Measurements from ENCODE around the gene MAGEA8.
"Not testable (repeated sequence)": the region's sequence is repeated elsewhere in the genome, so short reads cannot be mapped to it uniquely, and the experiment has no call there.

The MAGEA8 gene

DNA sequence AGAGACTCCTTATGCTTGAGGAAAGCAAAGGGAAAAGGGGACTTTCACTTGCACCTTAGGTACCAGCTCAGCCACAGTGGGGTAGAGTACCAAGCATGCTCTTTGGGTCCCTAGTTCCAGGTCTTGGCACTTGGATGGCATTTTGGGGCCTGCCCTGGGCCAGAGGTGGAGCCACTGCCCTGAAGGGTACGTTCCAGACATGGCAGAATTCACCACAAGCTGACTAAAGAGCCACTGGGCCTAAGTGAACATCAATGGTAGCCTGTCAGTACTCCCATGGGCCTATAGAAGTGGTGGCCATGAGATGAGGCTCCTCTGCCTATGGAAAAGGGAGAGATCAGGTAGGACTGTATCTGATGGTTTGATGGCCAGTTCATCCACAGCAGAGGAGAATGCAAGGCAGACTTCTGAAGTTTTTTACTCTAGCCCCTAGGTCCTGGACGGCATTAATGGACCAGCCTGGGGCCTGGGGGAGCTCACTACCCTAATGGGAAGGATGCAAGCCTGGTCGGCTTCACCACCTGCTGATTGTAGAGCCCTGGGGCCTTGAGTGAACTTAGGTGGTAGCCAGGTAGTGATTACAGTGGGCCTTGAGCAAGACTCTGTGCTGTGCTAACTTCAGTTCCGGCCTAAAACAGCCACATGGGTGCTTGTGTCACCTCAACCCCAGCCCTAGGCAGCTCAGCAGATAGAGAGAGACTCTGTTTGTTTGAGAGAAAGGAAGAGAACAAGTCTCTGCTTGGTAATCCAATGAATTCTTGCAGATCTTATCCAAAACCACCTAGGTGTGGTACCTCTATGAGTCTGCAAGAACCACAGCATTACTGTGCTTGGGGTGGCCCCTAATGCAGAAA lies 28.6 kb downstream of the MAGEA8 start:
- Histone ChIP-seq H3K27me3 (ENCODE audit: control insufficient read depth, insufficient read depth, low read length) (no peaks in the 10 kb centered on the region), H3K4me1 (ENCODE audit: control insufficient read depth, insufficient read depth, low read length) (no peaks in the 10 kb centered on the region), H3K9ac (ENCODE audit: low read length) (no peak overlapping the region), H3K36me3 (ENCODE audit: control insufficient read depth, insufficient read depth, low read length) (no peaks in the 10 kb centered on the region), H3K4me3 (ENCODE audit: low read length) (no peak overlapping the region), H3K27ac (ENCODE audit: low read depth, low read length) (no peak overlapping the region)

DNA sequence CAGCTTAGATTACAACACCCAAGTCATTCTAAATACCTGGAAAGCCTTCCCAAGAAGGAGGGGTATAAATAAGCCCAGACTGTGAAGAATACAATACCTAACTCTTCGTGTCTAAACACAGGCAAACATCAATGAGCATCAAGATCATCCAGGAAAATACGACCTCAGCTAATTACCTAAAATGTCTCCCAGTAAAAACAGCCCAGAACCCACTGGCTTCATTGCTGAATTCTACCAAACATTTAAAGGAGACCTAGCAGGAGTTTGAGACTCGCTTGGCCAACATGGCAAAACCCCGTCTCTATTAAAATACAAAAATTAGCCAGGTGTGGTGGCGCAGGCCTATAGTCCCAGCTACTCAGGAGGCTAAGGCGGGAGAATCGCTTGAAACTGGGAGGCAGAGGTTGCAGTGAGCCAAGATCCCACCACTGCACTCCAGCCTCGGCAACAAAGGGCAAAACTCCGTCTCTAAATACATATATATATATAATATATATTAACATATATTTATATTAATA lies 29.3 kb downstream of the MAGEA8 start:
- no peaks in the 10 kb centered on the region for H3K4me1 ChIP-seq (ENCODE audit: control insufficient read depth, insufficient read depth, low read length)
- no peaks in the 10 kb centered on the region for H3K27me3 ChIP-seq (ENCODE audit: control insufficient read depth, insufficient read depth, low read length)
- no peak overlapping the region for H3K4me3 ChIP-seq (ENCODE audit: low read length)
- H3K9ac ChIP-seq (ENCODE audit: low read length), result no peak overlapping the region
- no peak overlapping the region for H3K27ac ChIP-seq (ENCODE audit: low read depth, low read length)
- no peaks in the 10 kb centered on the region for H3K36me3 ChIP-seq (ENCODE audit: control insufficient read depth, insufficient read depth, low read length)

DNA sequence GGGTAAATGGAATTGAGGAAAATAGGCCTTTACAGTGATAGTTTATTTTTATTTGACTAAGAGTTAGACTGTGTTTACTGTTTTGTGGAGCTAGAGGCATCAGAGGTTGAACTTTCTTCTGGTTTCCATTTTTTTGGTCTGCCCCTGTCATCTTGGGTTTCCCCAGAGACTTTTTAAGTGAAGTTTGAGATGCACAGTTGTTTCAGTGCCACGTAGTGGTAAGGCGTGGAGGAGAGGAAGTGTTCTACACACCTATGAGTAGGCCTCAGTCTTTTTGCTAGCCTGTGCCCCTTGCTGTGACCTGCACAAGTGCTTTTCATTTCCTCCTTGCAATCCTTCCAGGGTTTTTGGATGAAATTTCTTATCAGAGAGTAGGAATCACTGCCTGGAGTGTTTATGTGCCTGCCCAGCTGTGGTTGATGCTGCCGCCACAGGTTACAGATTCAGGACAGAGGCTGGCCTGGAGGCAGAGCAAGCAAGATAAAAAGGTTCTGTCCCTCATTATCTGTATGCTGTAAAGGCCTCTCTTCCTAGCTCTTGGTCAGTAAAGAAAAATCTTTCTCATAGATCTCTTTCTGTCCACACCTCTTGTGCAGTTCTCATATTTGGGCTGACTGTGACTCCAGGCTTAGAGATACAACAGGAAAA lies 35.9 kb downstream of the MAGEA8 start:
- no peaks in the 10 kb centered on the region for H3K27me3 ChIP-seq (ENCODE audit: control insufficient read depth, insufficient read depth, low read length)
- no peaks in the 10 kb centered on the region for H3K4me1 ChIP-seq (ENCODE audit: control insufficient read depth, insufficient read depth, low read length)
- H3K4me3 ChIP-seq (ENCODE audit: low read length), result no peak overlapping the region
- no peak overlapping the region for H3K27ac ChIP-seq (ENCODE audit: low read depth, low read length)
- H3K36me3 ChIP-seq (ENCODE audit: control insufficient read depth, insufficient read depth, low read length), result no peaks in the 10 kb centered on the region
- H3K9ac ChIP-seq (ENCODE audit: low read length), result no peak overlapping the region

DNA sequence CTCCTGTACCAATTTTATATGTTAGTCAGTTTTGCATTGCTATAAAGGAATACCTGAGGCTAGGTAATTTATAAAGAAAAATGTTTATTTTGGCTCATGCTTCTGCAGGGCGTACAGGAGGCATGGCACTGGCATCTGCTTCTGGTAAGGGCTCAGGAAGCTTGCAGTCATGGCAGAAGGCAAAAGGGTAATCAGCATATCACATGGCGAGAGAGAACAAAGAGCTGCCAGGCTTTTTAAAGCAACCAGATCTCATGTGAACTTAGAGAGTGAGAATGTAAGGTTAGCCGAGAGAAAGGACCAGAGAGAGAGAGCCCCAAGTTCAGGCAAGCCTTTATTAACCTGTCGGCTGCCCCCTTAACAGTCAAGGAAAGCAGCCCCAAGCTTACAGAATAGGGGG lies 42.9 kb downstream of the MAGEA8 start:
- H3K27me3 ChIP-seq (ENCODE audit: control insufficient read depth, insufficient read depth, low read length); H3K9ac ChIP-seq (ENCODE audit: low read length); H3K4me1 ChIP-seq (ENCODE audit: control insufficient read depth, insufficient read depth, low read length); H3K27ac ChIP-seq (ENCODE audit: low read depth, low read length); H3K4me3 ChIP-seq (ENCODE audit: low read length); H3K36me3 ChIP-seq (ENCODE audit: control insufficient read depth, insufficient read depth, low read length): not testable (repeated sequence)

DNA sequence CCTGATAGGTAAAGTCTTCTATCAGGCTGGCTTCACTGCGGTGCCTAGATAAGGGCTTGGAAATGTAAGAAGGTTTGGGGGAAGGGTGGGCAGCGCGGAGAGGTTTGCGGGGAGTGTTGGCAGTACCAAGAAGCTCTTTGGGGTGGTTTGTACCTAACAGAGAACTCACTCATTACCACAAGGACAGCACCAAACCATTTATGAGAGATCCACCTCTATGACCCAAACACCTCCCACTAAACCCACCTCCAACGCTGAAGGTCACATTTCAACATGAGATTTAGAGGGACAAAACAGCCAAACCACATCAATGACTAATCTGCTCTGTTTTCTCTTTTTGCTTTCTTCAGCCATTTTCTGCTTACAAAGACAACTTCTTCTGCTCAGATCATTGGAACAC lies 43.5 kb downstream of the MAGEA8 start:
- not testable (repeated sequence) for H3K4me3 ChIP-seq (ENCODE audit: low read length); H3K4me1 ChIP-seq (ENCODE audit: control insufficient read depth, insufficient read depth, low read length); H3K9ac ChIP-seq (ENCODE audit: low read length); H3K36me3 ChIP-seq (ENCODE audit: control insufficient read depth, insufficient read depth, low read length); H3K27ac ChIP-seq (ENCODE audit: low read depth, low read length); H3K27me3 ChIP-seq (ENCODE audit: control insufficient read depth, insufficient read depth, low read length)

DNA sequence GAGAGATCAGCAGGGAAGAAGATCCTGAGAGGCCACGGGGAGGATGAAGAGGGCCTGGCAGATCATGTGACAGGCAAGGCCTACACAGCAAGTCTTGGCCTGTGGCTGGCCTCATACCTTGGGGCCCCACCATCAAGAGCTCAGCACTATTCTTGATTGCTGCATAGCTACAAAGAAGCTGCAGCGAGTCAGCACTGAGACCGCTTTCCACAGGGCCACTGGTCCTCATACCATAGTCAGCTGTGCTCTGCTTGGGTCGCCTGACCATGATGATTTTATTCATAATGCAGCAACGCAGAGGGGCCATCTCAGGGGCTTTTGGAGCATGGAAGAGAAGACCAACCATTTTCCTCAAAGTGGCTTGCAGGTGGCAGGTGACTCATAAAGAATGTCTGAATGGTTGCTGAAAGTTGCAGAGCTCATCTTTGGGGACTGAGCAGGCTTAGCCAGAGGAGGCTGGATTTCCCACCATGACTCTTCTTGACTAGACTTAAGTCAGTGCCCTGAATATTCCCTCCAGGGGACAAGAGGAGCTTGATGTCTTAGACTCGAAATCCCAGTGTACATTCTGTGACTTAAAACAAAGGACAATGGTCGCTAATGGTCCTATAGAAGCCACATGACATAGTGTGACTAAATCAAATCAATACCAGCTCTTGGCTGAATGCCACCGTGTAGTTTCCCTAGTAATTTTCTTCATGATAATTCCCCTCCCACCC lies 46.4 kb downstream of the MAGEA8 start:
- not testable (repeated sequence) for H3K27ac ChIP-seq (ENCODE audit: low read depth, low read length); H3K4me3 ChIP-seq (ENCODE audit: low read length); H3K4me1 ChIP-seq (ENCODE audit: control insufficient read depth, insufficient read depth, low read length); H3K27me3 ChIP-seq (ENCODE audit: control insufficient read depth, insufficient read depth, low read length); H3K9ac ChIP-seq (ENCODE audit: low read length); H3K36me3 ChIP-seq (ENCODE audit: control insufficient read depth, insufficient read depth, low read length)

DNA sequence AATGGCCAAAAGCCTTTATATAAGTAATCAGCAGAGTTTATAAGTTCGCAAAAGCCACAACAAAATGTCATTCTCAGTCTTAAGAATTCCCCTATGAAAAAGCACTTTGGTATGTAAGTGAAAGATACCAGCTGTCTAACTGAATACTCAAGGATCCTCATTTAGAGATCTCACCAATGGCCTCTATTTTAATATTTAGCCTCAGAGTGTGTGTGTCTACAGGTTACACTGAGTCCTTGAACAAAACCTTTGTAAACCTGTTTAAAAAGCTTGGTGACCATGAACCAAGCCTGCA lies 46.9 kb downstream of the MAGEA8 start:
- not testable (repeated sequence) for H3K27me3 ChIP-seq (ENCODE audit: control insufficient read depth, insufficient read depth, low read length); H3K4me1 ChIP-seq (ENCODE audit: control insufficient read depth, insufficient read depth, low read length); H3K4me3 ChIP-seq (ENCODE audit: low read length); H3K9ac ChIP-seq (ENCODE audit: low read length); H3K36me3 ChIP-seq (ENCODE audit: control insufficient read depth, insufficient read depth, low read length); H3K27ac ChIP-seq (ENCODE audit: low read depth, low read length)

DNA sequence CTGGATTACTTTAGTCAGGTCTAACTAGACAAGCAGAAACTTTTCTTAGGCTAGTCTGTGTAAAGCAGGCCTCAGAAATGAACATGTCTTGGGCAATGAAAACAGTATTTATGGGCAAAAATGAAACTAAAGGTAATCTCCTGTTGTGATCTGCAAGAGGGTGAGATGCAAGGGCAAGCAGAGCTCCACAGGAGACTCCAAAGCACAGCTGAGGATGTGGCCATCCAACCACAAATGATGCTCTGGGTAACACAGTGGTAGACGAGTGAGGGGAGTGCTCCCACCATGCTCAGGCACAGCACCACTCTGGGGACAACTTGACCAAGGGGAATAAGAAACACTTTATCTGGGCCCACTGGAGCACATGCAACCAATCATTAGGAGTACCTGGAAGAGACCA lies 47.7 kb downstream of the MAGEA8 start:
- not testable (repeated sequence) for H3K4me3 ChIP-seq (ENCODE audit: low read length); H3K36me3 ChIP-seq (ENCODE audit: control insufficient read depth, insufficient read depth, low read length); H3K9ac ChIP-seq (ENCODE audit: low read length); H3K27me3 ChIP-seq (ENCODE audit: control insufficient read depth, insufficient read depth, low read length); H3K4me1 ChIP-seq (ENCODE audit: control insufficient read depth, insufficient read depth, low read length); H3K27ac ChIP-seq (ENCODE audit: low read depth, low read length)

DNA sequence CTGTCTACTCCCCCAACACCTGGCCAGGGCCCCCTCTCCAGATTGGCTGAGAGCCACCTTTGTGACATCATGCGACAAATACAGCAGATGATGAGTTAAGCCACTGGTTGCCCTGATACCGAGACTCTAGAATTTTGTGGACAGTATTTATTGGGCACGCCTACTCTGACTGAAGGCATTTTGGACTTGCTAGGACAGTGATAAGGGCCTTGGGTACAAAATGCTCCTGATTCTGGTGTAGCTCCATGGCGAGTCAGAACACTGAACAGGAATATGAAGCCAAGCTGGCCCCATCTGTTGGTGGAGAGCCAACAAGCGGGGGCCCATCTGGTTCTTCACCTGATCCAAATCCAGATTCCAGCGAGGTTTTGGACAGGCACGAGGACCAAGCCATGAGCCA lies 48.4 kb downstream of the MAGEA8 start, which contains the start of gene HSFX4:
Gene HSFX4, plus strand, starts transcription at position 174 of the 400 bp plus-strand sequence. Its CDS starts 72 bp downstream, at position 246.
- not testable (repeated sequence) for H3K9ac ChIP-seq (ENCODE audit: low read length); H3K4me3 ChIP-seq (ENCODE audit: low read length); H3K36me3 ChIP-seq (ENCODE audit: control insufficient read depth, insufficient read depth, low read length); H3K27me3 ChIP-seq (ENCODE audit: control insufficient read depth, insufficient read depth, low read length); H3K4me1 ChIP-seq (ENCODE audit: control insufficient read depth, insufficient read depth, low read length); H3K27ac ChIP-seq (ENCODE audit: low read depth, low read length)

DNA sequence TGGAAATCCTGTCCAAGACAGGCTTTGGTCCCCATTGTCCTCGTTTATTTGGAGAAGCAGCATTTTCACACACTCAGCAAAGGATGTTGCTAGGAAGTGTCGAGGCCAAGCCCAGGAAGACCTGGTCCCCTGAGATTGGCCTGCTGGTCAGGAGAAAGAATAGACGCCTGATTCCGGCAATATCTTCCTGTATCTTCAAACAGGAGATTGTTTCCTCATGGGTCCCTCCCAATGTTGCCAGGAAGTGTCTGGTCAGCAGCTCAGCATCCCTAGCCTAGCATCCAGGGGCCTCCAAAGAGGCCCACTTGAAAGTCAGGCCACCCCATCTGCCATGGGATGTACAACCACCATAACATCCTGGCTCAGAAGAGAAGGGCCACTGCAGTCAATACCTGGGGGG lies 50.4 kb downstream of the MAGEA8 start:
- H3K4me3 ChIP-seq (ENCODE audit: low read length); H3K36me3 ChIP-seq (ENCODE audit: control insufficient read depth, insufficient read depth, low read length); H3K4me1 ChIP-seq (ENCODE audit: control insufficient read depth, insufficient read depth, low read length); H3K27me3 ChIP-seq (ENCODE audit: control insufficient read depth, insufficient read depth, low read length); H3K9ac ChIP-seq (ENCODE audit: low read length); H3K27ac ChIP-seq (ENCODE audit: low read depth, low read length): not testable (repeated sequence)

DNA sequence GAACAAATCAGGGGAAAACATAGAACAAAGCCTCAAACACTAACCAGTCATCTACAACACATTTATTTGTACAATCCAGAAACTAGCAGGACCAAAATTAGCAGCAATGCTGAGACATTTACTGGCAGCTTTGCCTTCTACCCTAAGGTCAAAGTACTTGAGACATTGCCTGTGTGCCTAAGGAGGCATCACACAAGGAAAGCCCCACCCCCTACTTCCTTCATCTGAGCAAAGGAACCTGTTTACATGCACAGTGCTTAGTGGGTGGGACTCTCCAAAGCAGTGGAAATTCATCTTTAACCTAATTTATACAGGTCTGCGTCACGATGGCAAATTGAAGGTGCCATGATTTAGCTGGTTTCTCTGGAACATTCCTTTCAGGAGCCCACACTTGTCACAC lies 51.2 kb downstream of the MAGEA8 start:
- not testable (repeated sequence) for H3K9ac ChIP-seq (ENCODE audit: low read length); H3K27me3 ChIP-seq (ENCODE audit: control insufficient read depth, insufficient read depth, low read length); H3K4me1 ChIP-seq (ENCODE audit: control insufficient read depth, insufficient read depth, low read length); H3K4me3 ChIP-seq (ENCODE audit: low read length); H3K27ac ChIP-seq (ENCODE audit: low read depth, low read length); H3K36me3 ChIP-seq (ENCODE audit: control insufficient read depth, insufficient read depth, low read length)

DNA sequence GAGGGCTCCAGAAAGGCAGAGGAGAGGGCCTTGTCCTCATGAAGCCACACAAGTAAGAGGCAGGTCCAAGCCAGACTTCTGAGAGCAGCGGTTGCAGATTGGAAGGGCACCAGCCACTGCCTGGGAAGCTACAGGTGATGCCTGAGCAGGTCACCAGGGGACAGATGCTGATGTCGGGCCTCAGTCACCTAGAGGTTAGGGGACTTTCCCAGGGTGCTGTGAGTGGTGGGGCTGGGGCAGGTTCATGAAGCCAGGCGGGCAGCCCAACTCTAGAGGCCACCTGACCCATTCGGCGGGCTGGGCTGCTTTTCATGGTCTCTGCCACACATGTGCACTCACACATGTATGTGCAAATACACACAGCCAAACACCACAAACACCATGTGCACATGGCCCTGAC lies 52.0 kb downstream of the MAGEA8 start:
- not testable (repeated sequence) for H3K27me3 ChIP-seq (ENCODE audit: control insufficient read depth, insufficient read depth, low read length); H3K36me3 ChIP-seq (ENCODE audit: control insufficient read depth, insufficient read depth, low read length); H3K4me3 ChIP-seq (ENCODE audit: low read length); H3K27ac ChIP-seq (ENCODE audit: low read depth, low read length); H3K4me1 ChIP-seq (ENCODE audit: control insufficient read depth, insufficient read depth, low read length); H3K9ac ChIP-seq (ENCODE audit: low read length)
